BJ (cell line): ENCODE measurements around the gene RNF220. TPM values are rescaled to one million over a fixed set of nuclear protein-coding genes. Genes with fewer than 3 reads are reported as not detected.

Experiments
- CTCF ChIA-PET: fragments of 350-600 bp; formaldehyde crosslinking; extraction: SDS; loops from one replicate; lab custom pipeline; 2021; ENCODE audit warnings: antibody characterized with exemption, inconsistent platforms; lab: Yijun Ruan, JAX
- POLR2A ChIA-PET: fragments of 300-600 bp; sonication (Branson Sonifier 250); formaldehyde crosslinking; extraction: SDS; loops from one replicate; lab custom pipeline; 2021; ENCODE audit warnings: antibody characterized with exemption; lab: Charles Lee
- DNase-seq: peaks from one replicate; pipeline ENCODE4 v3.0.0-alpha.2; 2011; ENCODE audit warnings: low read depth
- H3K27me3 ChIP-seq: 2 replicates; pipeline ENCODE4 v1.6.0; 2011; ENCODE audit warnings: low read length; ENCODE audit not compliant: control insufficient read depth, insufficient read depth
- H3K36me3 ChIP-seq: 2 replicates; pipeline ENCODE4 v1.5.1; 2011; ENCODE audit warnings: low read length; ENCODE audit not compliant: control insufficient read depth, insufficient read depth
- H3K4me3 ChIP-seq: 2 replicates; pipeline ENCODE4 v1.5.1; 2011; ENCODE audit warnings: low read depth, mild to moderate bottlenecking, control low read depth, low read length
- polyA plus RNA-seq: library from polyadenylated mRNA; depleted of rRNA; stranded (reverse); fragments of >200 nt; gene quantifications from 2 replicates; pipeline ENCODE4 v1.2.3, GENCODE V29; 2011
- TF ChIP-seq, protein P1 (sequence below): IDR thresholded peaks from 2 replicates; pipeline ENCODE4 v1.5.1; 2011; ENCODE audit warnings: low read depth, mild to moderate bottlenecking, control low read depth, inconsistent platforms, low read length, moderate library complexity; ENCODE audit not compliant: insufficient read depth

RNF220 gene
- polyA plus RNA-seq, 1 experiment: 65.4 TPM

DNA sequence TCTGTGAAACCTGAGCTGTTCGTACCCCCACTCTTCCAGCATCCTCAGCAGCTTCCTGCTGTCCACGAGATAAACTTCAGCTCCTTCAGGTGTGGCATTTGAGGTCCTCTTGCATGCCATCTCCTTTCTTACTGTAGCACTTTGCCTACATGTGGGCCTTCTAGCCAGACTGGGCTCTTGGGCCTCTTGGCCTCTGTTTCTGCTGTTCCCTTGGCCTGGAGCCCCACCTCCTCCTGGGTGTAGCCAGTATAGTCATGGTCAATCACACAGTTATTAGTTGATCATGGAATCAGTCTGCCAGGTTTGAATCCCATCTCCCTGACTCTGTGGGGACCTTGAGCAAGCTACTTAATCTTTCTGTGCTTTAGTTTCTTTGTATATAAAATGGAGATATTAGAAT is 242.8 kb downstream of the RNF220 start:
- POLR2A ChIA-PET: no interaction called here

DNA sequence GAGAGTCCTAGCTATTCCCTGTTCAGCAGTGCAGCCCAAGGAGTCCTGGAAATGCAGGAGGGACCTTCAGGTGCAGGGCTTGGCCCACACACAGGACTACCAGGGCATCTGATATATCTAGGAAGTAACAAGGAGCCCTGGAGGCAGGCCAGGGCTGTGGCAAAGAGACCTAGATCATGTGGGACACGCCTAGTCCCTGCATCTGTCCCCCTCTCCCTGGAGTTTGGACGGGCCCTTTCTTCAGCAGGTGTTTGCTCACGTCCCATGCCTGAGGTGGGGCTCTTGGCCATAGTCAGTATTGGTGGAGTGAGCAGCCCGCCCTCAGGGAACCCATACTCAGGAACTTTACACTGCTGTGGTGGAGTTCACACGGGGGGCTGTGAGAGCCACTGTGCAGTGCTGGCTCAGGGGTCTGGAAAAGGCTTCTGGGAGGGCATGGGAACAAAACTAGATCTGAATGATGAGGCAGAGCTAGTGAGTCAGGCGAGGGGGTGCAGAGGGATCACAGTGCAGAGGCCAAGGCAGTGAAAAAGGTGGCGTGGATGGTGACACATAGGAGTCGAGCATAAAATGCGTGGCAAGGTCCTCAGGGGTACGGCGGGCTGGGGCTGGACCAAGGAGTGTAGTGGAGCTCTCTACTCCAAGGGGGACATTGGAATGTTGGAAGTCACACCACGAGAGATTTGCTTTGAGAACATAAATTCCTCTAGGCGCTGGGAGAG is 243.6 kb downstream of the RNF220 start:
- DNase-seq: no peak
- H3K4me3 ChIP-seq: no peak overlapping the region
- TF ChIP-seq, protein P1, sequence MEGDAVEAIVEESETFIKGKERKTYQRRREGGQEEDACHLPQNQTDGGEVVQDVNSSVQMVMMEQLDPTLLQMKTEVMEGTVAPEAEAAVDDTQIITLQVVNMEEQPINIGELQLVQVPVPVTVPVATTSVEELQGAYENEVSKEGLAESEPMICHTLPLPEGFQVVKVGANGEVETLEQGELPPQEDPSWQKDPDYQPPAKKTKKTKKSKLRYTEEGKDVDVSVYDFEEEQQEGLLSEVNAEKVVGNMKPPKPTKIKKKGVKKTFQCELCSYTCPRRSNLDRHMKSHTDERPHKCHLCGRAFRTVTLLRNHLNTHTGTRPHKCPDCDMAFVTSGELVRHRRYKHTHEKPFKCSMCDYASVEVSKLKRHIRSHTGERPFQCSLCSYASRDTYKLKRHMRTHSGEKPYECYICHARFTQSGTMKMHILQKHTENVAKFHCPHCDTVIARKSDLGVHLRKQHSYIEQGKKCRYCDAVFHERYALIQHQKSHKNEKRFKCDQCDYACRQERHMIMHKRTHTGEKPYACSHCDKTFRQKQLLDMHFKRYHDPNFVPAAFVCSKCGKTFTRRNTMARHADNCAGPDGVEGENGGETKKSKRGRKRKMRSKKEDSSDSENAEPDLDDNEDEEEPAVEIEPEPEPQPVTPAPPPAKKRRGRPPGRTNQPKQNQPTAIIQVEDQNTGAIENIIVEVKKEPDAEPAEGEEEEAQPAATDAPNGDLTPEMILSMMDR: no peak
- POLR2A ChIA-PET: no interaction called here
- no peaks in the 10 kb centered on the region for H3K27me3 ChIP-seq
- CTCF ChIA-PET: interaction anchor here (4.7 to 9.0 kb wide), 3 partner anchors 11 to 43 kb away, joined by 97 to 424 read pairs (median 192); no protein-coding TSS in a partner anchor
- peaks cover 25% of the 10 kb centered on the region for H3K36me3 ChIP-seq

More for the DNA sequence above, 242.8 kb downstream of the RNF220 start:
- TF ChIP-seq, protein P1: no peak
- Histone ChIP-seq H3K4me3 (no peak overlapping the region), H3K36me3 (peaks cover 25% of the 10 kb centered on the region), H3K27me3 (no peaks in the 10 kb centered on the region)
- DNase-seq: no peak
- CTCF ChIA-PET: interaction anchor here (1.2 to 9.0 kb wide), 3 partner anchors 8 to 43 kb away, joined by 3 to 424 read pairs (median 192); no protein-coding TSS in a partner anchor

DNA sequence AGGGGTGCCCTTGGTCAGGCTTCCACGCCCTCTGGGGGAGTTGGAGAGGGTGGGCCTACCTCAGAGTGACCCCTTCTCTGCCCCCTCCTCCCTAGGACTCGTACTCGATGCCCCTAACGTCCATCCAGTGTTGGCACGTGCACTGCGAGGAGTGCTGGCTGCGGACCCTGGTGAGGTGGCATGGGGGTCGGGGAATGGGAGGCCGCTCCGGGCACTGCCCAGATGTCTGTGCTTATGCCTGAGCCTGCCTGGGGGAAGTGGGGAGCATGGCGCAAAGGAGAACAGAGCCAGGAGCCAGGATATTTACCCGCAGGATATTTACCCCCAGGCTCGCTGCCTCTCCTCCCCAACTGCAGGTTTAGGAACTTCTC is 244.7 kb downstream of the RNF220 start:
- ChIA-PET CTCF (interaction anchor here (1.7 to 9.0 kb wide), 4 partner anchors 12 to 54 kb away, joined by 7 to 424 read pairs (median 144); no protein-coding TSS in a partner anchor), POLR2A (no interaction called here)
- TF ChIP-seq, protein P1: no peak
- no peak for DNase-seq
- no peak overlapping the region for H3K4me3 ChIP-seq
- no peaks in the 10 kb centered on the region for H3K27me3 ChIP-seq
- H3K36me3 ChIP-seq: peaks cover 23% of the 10 kb centered on the region

DNA sequence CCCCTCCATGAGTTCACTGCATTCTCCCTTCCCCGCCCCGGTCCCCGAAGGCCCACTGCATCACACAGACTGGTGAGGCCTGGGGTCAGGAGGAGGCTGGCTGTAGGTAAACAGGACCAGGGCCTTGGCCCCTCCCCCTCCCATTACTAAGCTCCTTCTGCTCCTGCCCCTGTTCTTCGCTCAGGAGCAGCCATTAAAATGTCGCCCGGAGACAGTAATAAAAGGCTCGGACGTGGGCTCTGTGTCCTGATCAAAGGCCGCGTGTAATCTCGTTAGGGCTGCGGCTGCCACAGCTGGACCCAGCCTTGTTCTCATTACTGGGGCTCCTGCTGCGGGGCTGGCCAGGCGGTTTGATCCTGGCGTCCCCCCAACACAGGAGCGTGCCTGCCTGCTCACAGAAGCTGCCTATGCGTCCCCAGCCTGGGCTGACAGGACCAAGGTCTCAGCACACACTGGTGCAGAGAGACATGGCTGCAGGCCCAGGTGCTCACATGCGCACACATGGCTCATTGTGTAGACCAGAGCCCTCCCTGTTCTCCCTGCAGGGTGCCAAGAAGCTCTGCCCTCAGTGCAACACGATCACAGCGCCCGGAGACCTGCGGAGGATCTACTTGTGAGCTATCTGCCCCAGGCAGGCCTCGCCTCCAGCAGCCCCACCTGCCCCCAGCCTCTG is 245.2 kb downstream of the RNF220 start:
- Histone ChIP-seq H3K36me3 (peaks cover 20% of the 10 kb centered on the region), H3K27me3 (no peaks in the 10 kb centered on the region), H3K4me3 (no peak overlapping the region)
- ChIA-PET POLR2A (no interaction called here), CTCF (interaction anchor here (1.7 to 9.0 kb wide), 5 partner anchors 13 to 55 kb away, joined by 7 to 424 read pairs (median 97); no protein-coding TSS in a partner anchor)
- TF ChIP-seq, protein P1: no peak
- DNase-seq: no peak

DNA sequence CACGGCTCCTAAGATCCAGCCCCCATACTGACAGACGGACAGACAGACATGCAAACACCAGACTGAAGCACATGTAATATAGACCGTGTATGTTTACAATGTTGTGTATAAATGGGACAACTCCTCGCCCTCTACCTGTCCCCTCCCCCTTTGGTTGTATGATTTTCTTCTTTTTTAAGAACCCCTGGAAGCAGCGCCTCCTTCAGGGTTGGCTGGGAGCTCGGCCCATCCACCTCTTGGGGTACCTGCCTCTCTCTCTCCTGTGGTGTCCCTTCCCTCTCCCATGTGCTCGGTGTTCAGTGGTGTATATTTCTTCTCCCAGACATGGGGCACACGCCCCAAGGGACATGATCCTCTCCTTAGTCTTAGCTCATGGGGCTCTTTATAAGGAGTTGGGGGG is 246.0 kb downstream of the RNF220 start:
- no peaks in the 10 kb centered on the region for H3K27me3 ChIP-seq
- CTCF ChIA-PET: interaction anchor here (1.7 to 9.0 kb wide), 8 partner anchors 14 to 272 kb away, joined by 7 to 424 read pairs (median 24); partner anchors contain the start of genes ARMH1 and TMEM53
- TF ChIP-seq, protein P1: no peak
- no peak overlapping the region for H3K4me3 ChIP-seq
- H3K36me3 ChIP-seq: peaks cover 14% of the 10 kb centered on the region
- no peak for DNase-seq
- POLR2A ChIA-PET: no interaction called here
